B cell (primary cell): ENCODE data around the gene CATSPERZ. TPM values are rescaled to one million over a fixed set of nuclear protein-coding genes. Genes with fewer than 3 reads are reported as not detected.

Experiments used
- ATAC-seq: fragments of 200-7000 bp; cut with Tn5 transposase; one replicate; pipeline ENCODE4 v1.10.0; 2021; ENCODE audit warnings: low read depth, mild to moderate bottlenecking, moderate number of reproducible peaks, moderate library complexity
- CTCF ChIA-PET: fragments of 350-600 bp; sonication (Branson Sonifier 250); formaldehyde crosslinking; loops from one replicate; lab custom pipeline; 2021; ENCODE audit warnings: antibody characterized with exemption, inconsistent platforms; lab: Charles Lee
- POLR2A ChIA-PET: fragments of 350-600 bp; sonication (Branson Sonifier 250); formaldehyde crosslinking; loops from one replicate; lab custom pipeline; 2021; ENCODE audit warnings: antibody characterized with exemption; lab: Charles Lee
- DNase-seq: peaks from one replicate; pipeline ENCODE4 v3.0.0; 2013
- H2AFZ ChIP-seq: 2 replicates; pipeline ENCODE4 v1.6.1; 2012; ENCODE audit warnings: mild to moderate bottlenecking, low read depth, low read length; ENCODE audit not compliant: insufficient read depth, poor library complexity, severe bottlenecking
- H3K27ac ChIP-seq, 2 donors: 1 replicate in 1 of 2; 2 replicates in 1 of 2; pipeline ENCODE4 v1.5.1; 2012 to 2013; ENCODE audit warnings: low read length in 2 of 2, mild to moderate bottlenecking in 2 of 2, moderate library complexity in 1 of 2
- H3K27me3 ChIP-seq, 4 experiments: fragments of 200-600 bp in 1 of 4; sonication (generic) in 1 of 4; replicated peaks in 1 of 4; 1 replicate in 2 of 4; 2 replicates in 2 of 4; pipeline versions ENCODE4 v1.6.1 to v1.7.0; 2013 to 2016; ENCODE audit warnings: low read length in 3 of 4, mild to moderate bottlenecking in 2 of 4, mixed read lengths in 1 of 4, moderate library complexity in 1 of 4; ENCODE audit not compliant: insufficient read depth in 4 of 4, control insufficient read depth in 3 of 4; ENCODE audit errors: control extremely low read depth in 1 of 4
- H3K36me3 ChIP-seq, 2 experiments: replicated peaks in 1 of 2; 1 replicate in 1 of 2; 2 replicates in 1 of 2; pipeline versions ENCODE4 v1.6.1 to v1.7.1; 2013; ENCODE audit warnings: low read length in 1 of 2; ENCODE audit not compliant: insufficient read depth in 2 of 2, control insufficient read depth in 1 of 2; ENCODE audit errors: control extremely low read depth in 1 of 2, extremely low read depth in 1 of 2
- H3K4me1 ChIP-seq, 2 donors: fragments of 200-600 bp in 1 of 2; sonication (generic) in 1 of 2; 1 replicate in 1 of 2; 2 replicates in 1 of 2; pipeline versions ENCODE4 v1.5.1 to v1.6.1; 2013 to 2017; ENCODE audit warnings: low read length in 2 of 2; ENCODE audit not compliant: control insufficient read depth in 2 of 2, insufficient read depth in 2 of 2
- H3K4me2 ChIP-seq: replicated peaks from 2 replicates; pipeline ENCODE3; 2012; ENCODE audit warnings: mild to moderate bottlenecking, low read depth, low read length; ENCODE audit not compliant: poor library complexity, severe bottlenecking
- H3K4me3 ChIP-seq, 5 experiments: fragments of 200-600 bp in 1 of 5; sonication (generic) in 1 of 5; 1 replicate in 3 of 5; 2 replicates in 2 of 5; pipeline versions ENCODE4 v1.5.1 to v1.7.0; 2011 to 2016; ENCODE audit warnings: low read length in 4 of 5, mild to moderate bottlenecking in 4 of 5, low read depth in 2 of 5, control low read depth in 1 of 5, moderate library complexity in 1 of 5; ENCODE audit not compliant: insufficient read depth in 1 of 5; ENCODE audit errors: control extremely low read depth in 1 of 5, extremely low read depth in 1 of 5
- H3K79me2 ChIP-seq: fragments of 200-600 bp; sonication (generic); one replicate; pipeline ENCODE4 v1.6.0; 2016; ENCODE audit warnings: low read length; ENCODE audit not compliant: control insufficient read depth, insufficient read depth
- H3K9ac ChIP-seq: fragments of 200-600 bp; sonication (generic); 2 replicates; pipeline ENCODE4 v1.6.1; 2017; ENCODE audit warnings: mild to moderate bottlenecking, low read length, moderate library complexity
- H3K9me3 ChIP-seq, 3 donors: one replicate each; pipeline versions ENCODE4 v1.6.1 to v1.7.1; 2013; ENCODE audit warnings: low read length in 2 of 3; ENCODE audit not compliant: control insufficient read depth in 2 of 3, insufficient read depth in 1 of 3; ENCODE audit errors: control extremely low read depth in 1 of 3
- H4K20me1 ChIP-seq: 2 replicates; pipeline ENCODE4 v1.6.0; 2012; ENCODE audit warnings: mild to moderate bottlenecking, low read length; ENCODE audit not compliant: insufficient read depth, control insufficient read depth, poor library complexity, severe bottlenecking
- H3K27ac Mint-ChIP-seq: one replicate; pipeline ENCODE4 v1.8.0; 2021; ENCODE audit warnings: mixed read lengths
- H3K27me3 Mint-ChIP-seq: one replicate; pipeline ENCODE4 v1.8.0; 2021; ENCODE audit warnings: mixed read lengths
- H3K4me1 Mint-ChIP-seq: one replicate; pipeline ENCODE4 v1.8.0; 2021; ENCODE audit warnings: mixed read lengths
- H3K4me3 Mint-ChIP-seq: one replicate; pipeline ENCODE4 v1.8.0; 2021; ENCODE audit warnings: mixed read lengths
- H3K9me3 Mint-ChIP-seq: one replicate; pipeline ENCODE4 v1.8.0; 2022; ENCODE audit warnings: mixed read lengths; ENCODE audit not compliant: insufficient read depth
- EZH2 ChIP-seq: IDR thresholded peaks from 2 replicates; pipeline ENCODE4 v1.6.1; 2012; ENCODE audit warnings: borderline replicate concordance, low read depth, mild to moderate bottlenecking, moderate library complexity, low read length; ENCODE audit not compliant: insufficient read depth, poor library complexity, severe bottlenecking
- WGBS: methylation state at CpG from one replicate; pipeline ENCODE4 v1.1.5; 2013; ENCODE audit warnings: missing lambda C conversion rate; ENCODE audit not compliant: insufficient coverage; 5-methylcytosine and 5-hydroxymethylcytosine counted together
- intact Hi-C: fragments of 100-400 bp; cut with micrococcal nuclease; formaldehyde crosslinking; loops from one replicate; pipeline ENCODE4 v1.10.0; 2022
- polyA plus RNA-seq: library from polyadenylated mRNA; depleted of rRNA; stranded (reverse); fragments of >200 nt; gene quantifications from 2 replicates; pipeline ENCODE4 v1.2.3, GENCODE V29; 2012
- total RNA-seq, 2 donors: library from RNA; stranded (reverse); fragments of 120-200 nt in 1 of 2; gene quantifications; 1 replicate in 1 of 2; 2 replicates in 1 of 2; pipeline versions ENCODE4 v1.2.3 to v1.2.4, GENCODE V29; 2013 to 2022
- TF ChIP-seq, protein P1 (sequence below): fragments of 200-600 bp; IDR thresholded peaks from one replicate; pipeline ENCODE4 v1.8.0; 2022; ENCODE audit warnings: antibody characterized with exemption, mild to moderate bottlenecking

The CATSPERZ gene
- total and polyA plus RNA-seq, 2 donors (not counting 1 experiment from before 2014, with no cell fraction given), result 0.39 TPM; not detected in 1

DNA sequence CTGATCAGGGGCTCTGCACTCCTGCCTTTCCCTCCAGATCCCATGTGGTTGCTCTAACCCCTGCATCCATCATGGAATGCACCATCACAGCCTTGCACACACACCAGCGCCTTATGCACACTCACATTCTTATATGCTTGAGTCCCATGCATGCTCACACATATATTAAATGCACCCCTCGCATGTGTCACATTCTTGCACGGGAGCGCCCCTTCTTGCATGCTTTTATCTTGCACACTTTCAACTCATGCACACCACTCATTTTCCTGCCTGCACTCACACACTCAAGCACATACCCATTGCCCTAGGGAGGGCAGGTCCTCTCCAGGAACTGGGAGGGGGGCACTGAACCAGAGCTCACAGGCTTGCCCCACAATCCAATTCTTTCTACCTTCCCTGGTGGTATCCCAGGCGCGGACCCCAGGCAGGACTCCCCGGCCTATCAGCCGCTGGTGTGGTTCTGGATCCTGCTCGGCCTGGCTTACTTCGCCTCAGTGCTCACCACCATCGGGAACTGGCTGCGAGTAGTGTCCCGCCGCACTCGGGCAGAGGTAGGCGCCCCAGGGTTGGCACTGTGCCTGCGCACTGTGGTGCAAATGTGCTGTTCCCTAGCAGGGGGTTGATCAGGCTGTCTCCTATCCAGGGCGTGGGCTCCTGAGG lies 2.3 kb upstream of the CATSPERZ start:
- DNase-seq (no peak), ATAC-seq (no peak)
- Histone ChIP-seq H3K79me2 (no peaks in the 10 kb centered on the region), H3K9me3 (peaks cover 0 to 31% (median 0%) of the 10 kb centered on the region in 3 donors), H3K27ac (no peak overlapping the region), H3K27me3 (peaks cover 0 to 91% (median 63%) of the 10 kb centered on the region in 4 experiments), H3K4me2 (no peak overlapping the region), H3K36me3 (no peaks in the 10 kb centered on the region), H3K9ac (no peak overlapping the region), H4K20me1 (peaks cover 20% of the 10 kb centered on the region), H2AFZ (no peak overlapping the region), H3K4me1 (peaks cover 27 to 41% of the 10 kb centered on the region in 2 donors), H3K4me3 (no peak overlapping the region)
- H3K4me1 Mint-ChIP-seq, result peaks cover 24% of the 10 kb centered on the region
- no peak overlapping the region for H3K4me3 Mint-ChIP-seq
- CTCF ChIA-PET, result interaction anchor here (1.7 kb wide), 1 partner anchor 93 kb away, joined by 5 read pairs; no protein-coding TSS in a partner anchor
- WGBS, result 14% methylated on average over 17 of the region's 18 CpGs
- H3K27ac Mint-ChIP-seq, result no peak overlapping the region
- H3K9me3 Mint-ChIP-seq, result no peaks in the 10 kb centered on the region
- H3K27me3 Mint-ChIP-seq, result peaks cover 58% of the 10 kb centered on the region
- TF ChIP-seq, protein P1, sequence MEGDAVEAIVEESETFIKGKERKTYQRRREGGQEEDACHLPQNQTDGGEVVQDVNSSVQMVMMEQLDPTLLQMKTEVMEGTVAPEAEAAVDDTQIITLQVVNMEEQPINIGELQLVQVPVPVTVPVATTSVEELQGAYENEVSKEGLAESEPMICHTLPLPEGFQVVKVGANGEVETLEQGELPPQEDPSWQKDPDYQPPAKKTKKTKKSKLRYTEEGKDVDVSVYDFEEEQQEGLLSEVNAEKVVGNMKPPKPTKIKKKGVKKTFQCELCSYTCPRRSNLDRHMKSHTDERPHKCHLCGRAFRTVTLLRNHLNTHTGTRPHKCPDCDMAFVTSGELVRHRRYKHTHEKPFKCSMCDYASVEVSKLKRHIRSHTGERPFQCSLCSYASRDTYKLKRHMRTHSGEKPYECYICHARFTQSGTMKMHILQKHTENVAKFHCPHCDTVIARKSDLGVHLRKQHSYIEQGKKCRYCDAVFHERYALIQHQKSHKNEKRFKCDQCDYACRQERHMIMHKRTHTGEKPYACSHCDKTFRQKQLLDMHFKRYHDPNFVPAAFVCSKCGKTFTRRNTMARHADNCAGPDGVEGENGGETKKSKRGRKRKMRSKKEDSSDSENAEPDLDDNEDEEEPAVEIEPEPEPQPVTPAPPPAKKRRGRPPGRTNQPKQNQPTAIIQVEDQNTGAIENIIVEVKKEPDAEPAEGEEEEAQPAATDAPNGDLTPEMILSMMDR, result no peak
- no peak for TF ChIP-seq EZH2
- intact Hi-C loops, result no loop called here
- POLR2A ChIA-PET, result no interaction called here
